ENCODE data around the gene TBC1D10A. TPM values are rescaled to one million over a fixed set of nuclear protein-coding genes. Genes with fewer than 3 reads are reported as not detected.

Gene TBC1D10A
- total RNA-seq, 1 experiment from 2014 or later: 8.4 TPM

- intact Hi-C loops (cut with micrococcal nuclease; ENCODE audit: unreplicated experiment): no loop called here
- H3K4me3 ChIP-seq (ENCODE audit: low read depth, low read length, poor library complexity, severe bottlenecking): no peak overlapping the region
- DNase-seq (ENCODE audit: low spot score): no peak
- no TSS peak for BruUV-seq (replicated peaks)
- H3K27me3 ChIP-seq (replicated peaks; ENCODE audit: insufficient read depth, low read depth, low read length, poor library complexity): no peaks in the 10 kb centered on the region
- CTCF ChIA-PET: no interaction called here
- no peaks in the 10 kb centered on the region for H3K36me3 ChIP-seq (ENCODE audit: insufficient read depth, low read length, poor library complexity, severe bottlenecking)
- peaks cover 8% of the 10 kb centered on the region for H3K4me1 ChIP-seq (ENCODE audit: insufficient read depth, low read length, poor library complexity, severe bottlenecking)
- H3K9me3 ChIP-seq (ENCODE audit: low read depth, low read length, poor library complexity, severe bottlenecking): no peaks in the 10 kb centered on the region
- POLR2A ChIA-PET (ENCODE audit: low non-redundant PET): no interaction called here
- TF ChIP-seq CTCF (conservative IDR thresholded peaks at IDR 0.05; ENCODE audit: low read depth, low read length): no peak
- no peak for TF ChIP-seq EZH2 (IDR thresholded peaks at IDR 0.05; ENCODE audit: borderline replicate concordance, low read depth, low read length, poor library complexity, severe bottlenecking)
- no peak overlapping the region for H3K27ac ChIP-seq (ENCODE audit: low read depth, low read length, poor library complexity, severe bottlenecking)
Measured at GRCh38 chr22:30305519-30305905, 21.2 kb downstream of the TBC1D10A start.

GRCh38 chr22:30304495-30305244, 22.1 kb downstream of the TBC1D10A start:
- Histone ChIP-seq H3K27ac (ENCODE audit: low read depth, low read length, poor library complexity, severe bottlenecking) (no peak overlapping the region), H3K9me3 (ENCODE audit: low read depth, low read length, poor library complexity, severe bottlenecking) (no peaks in the 10 kb centered on the region), H3K4me3 (ENCODE audit: low read depth, low read length, poor library complexity, severe bottlenecking) (no peak overlapping the region), H3K27me3 (replicated peaks; ENCODE audit: insufficient read depth, low read depth, low read length, poor library complexity) (no peaks in the 10 kb centered on the region), H3K36me3 (ENCODE audit: insufficient read depth, low read length, poor library complexity, severe bottlenecking) (no peaks in the 10 kb centered on the region), H3K4me1 (ENCODE audit: insufficient read depth, low read length, poor library complexity, severe bottlenecking) (peaks cover 8% of the 10 kb centered on the region)
- BruUV-seq (replicated peaks): no TSS peak
- POLR2A ChIA-PET (ENCODE audit: low non-redundant PET): no interaction called here
- TF ChIP-seq CTCF (conservative IDR thresholded peaks at IDR 0.05; ENCODE audit: low read depth, low read length): no peak
- TF ChIP-seq EZH2 (IDR thresholded peaks at IDR 0.05; ENCODE audit: borderline replicate concordance, low read depth, low read length, poor library complexity, severe bottlenecking): no peak
- DNase-seq (ENCODE audit: low spot score): no peak
- CTCF ChIA-PET: interaction anchor here (0.6 kb wide), 1 partner anchor 119 kb away, joined by 4 read pairs; no protein-coding TSS in a partner anchor
- intact Hi-C loops (cut with micrococcal nuclease; ENCODE audit: unreplicated experiment): no loop called here

GRCh38 chr22:30302810-30303138, 24.0 kb downstream of the TBC1D10A start:
- ChIA-PET CTCF (no interaction called here), POLR2A (ENCODE audit: low non-redundant PET) (no interaction called here)
- no peaks in the 10 kb centered on the region for H3K9me3 ChIP-seq (ENCODE audit: low read depth, low read length, poor library complexity, severe bottlenecking)
- H3K4me3 ChIP-seq (ENCODE audit: low read depth, low read length, poor library complexity, severe bottlenecking): no peak overlapping the region
- TF ChIP-seq EZH2 (IDR thresholded peaks at IDR 0.05; ENCODE audit: borderline replicate concordance, low read depth, low read length, poor library complexity, severe bottlenecking) (no peak), CTCF (conservative IDR thresholded peaks at IDR 0.05; ENCODE audit: low read depth, low read length) (no peak)
- no TSS peak for BruUV-seq (replicated peaks)
- no peak for DNase-seq (ENCODE audit: low spot score)
- no peaks in the 10 kb centered on the region for H3K36me3 ChIP-seq (ENCODE audit: insufficient read depth, low read length, poor library complexity, severe bottlenecking)
- H3K4me1 ChIP-seq (ENCODE audit: insufficient read depth, low read length, poor library complexity, severe bottlenecking): peaks cover 8% of the 10 kb centered on the region
- intact Hi-C loops (cut with micrococcal nuclease; ENCODE audit: unreplicated experiment): no loop called here
- H3K27me3 ChIP-seq (replicated peaks; ENCODE audit: insufficient read depth, low read depth, low read length, poor library complexity): no peaks in the 10 kb centered on the region
- no peak overlapping the region for H3K27ac ChIP-seq (ENCODE audit: low read depth, low read length, poor library complexity, severe bottlenecking)
